GM12892 (cell line): Measurements from ENCODE around the gene NKD2.

ENCODE experiments used
- POLR2A ChIP-seq: IDR thresholded peaks from 2 replicates; pipeline ENCODE4 v1.6.1; 2011; ENCODE audit warnings: low read depth, low read length, control low read depth
- POLR2AphosphoS5 ChIP-seq: IDR thresholded peaks from 2 replicates; pipeline ENCODE4 v1.6.1; 2011; ENCODE audit warnings: low read depth, low read length, control low read depth

DNA sequence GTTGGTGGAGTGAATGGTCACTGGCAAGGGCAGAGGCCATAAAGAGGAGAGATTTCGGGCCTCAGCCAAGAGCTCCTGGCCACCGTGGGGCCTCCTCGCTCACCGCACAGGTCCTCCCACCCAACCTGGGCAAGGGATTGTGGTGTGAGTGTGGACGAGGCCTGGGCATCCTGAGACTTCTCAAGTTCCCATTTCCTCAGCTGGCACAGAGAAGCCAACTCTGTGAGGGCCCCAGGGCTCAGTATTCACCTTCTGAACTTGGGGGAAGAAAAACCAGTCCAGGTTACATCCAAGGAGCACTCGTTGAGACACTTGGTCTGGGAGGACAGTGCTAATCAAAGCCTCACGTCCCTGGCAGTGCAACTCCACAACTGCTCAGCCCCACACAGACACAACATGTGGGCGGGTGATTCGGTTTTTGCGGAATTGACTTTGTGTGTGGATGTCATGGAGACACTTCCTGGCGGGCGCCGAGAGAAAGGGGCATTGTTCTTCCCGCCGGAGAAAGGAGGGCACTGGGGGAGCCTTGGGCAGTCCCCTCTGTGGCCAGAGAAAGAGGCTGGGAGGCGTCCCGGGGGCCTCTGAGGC lies 28.5 kb upstream of the NKD2 start:
- TF ChIP-seq POLR2AphosphoS5 (no peak), POLR2A (no peak)
